ENCODE data around the gene SSH2.

GRCh38 chr17:29954405-29954804, 24.4 kb upstream of the SSH2 start:
- TF ChIP-seq EZH2phosphoT487 (IDR thresholded peaks at IDR 0.05; ENCODE audit: insufficient read depth, low read depth) (no peak), EZH2 (IDR thresholded peaks at IDR 0.05; ENCODE audit: insufficient read depth, poor library complexity, severe bottlenecking) (no peak)

Measured in GM23248 (cell line).